Measurements from ENCODE around the gene ARHGAP18.
"Not testable (repeated sequence)": the region's sequence is repeated elsewhere in the genome, so short reads cannot be mapped to it uniquely, and the experiment has no call there.

ARHGAP18 gene

DNA sequence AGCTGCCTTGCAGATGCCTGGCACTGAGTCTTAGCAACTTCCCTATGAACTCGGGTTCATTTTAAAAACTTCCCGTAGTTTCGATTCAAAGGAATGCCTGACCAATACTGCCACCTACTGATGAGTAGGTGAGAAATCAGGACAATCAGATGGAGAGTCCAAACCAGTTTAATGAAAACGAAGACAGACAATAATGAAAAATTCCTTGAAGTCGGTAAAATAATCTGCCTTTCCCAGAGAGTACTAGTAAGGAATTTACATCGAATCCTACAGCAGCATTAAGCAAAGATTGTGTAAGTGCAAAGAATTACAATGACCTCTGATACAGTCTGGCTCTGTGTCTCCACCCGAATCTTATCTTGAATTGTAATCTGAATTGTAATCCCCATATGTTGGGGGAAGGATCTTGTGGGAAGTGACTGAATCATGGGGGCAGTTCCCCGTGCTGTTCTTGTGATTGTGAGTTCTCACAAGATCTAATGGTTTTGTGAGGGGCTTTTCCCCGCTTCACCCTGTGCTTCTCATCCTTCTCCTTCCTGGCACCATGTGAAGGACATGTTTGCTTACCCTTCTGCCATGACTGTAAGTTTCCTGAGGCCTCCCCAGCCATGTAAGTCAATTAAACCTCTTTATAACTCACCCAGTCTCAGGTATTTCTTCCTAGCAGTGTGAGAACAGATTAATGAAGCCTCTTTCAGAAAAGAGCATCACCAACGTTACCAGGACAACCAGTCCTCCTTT is 134.4 kb downstream of the ARHGAP18 start:
- DNase-seq: no peak

DNA sequence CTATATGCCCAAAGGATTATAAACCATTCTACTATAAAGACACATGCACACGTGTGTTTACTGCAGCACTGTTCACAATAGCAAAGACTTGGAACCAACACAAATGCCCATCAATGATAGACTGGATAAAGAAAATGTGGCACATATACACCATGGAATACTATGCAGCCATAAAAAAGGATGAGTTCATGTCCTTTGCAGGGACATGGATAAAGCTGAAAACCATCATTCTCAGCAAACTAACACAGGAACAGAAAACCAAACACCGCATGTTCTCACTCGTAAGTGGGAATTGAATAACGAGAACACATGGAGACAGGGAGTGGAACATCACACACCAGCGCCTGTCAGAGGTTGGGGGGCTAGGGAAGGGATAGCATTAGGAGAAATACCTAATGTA is 135.4 kb downstream of the ARHGAP18 start:
- not testable (repeated sequence) for DNase-seq

DNA sequence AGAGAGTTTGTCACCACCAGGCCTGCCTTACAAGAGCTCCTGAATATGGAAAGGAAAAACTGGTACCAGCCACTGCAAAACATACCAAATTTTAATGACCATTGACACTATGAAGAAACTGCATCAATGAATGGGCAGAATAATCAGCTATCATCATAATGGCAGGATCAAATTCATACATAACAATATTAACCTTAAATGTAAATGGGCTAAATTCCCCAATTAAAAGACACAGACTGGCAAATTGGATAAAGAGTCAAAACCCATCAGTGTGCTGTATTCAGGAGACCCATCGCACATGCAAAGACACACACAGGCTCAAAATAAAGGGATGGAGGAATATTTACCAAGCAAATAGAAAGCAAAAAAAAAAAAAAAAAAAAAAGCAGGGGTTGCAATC is 139.0 kb downstream of the ARHGAP18 start:
- DNase-seq: not testable (repeated sequence)

DNA sequence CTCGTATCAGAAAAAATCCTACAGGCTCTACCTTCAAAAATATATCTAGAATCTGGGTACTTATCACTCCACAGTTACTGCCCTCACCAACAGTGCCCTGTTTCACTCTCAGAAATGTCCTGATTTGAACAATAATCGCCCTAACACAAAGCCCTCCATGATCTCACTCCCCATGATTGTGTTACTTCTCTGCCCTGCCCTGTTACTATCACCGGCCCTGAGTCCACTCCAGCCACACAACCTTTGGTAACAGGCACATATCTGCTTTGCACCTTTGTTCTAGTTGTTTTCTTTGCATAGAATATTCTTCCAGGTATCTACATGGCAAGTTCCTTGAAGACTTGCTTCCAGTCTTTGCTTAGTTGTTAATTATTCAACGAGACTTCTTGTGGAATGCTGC is 142.0 kb downstream of the ARHGAP18 start:
- no peak for DNase-seq

DNA sequence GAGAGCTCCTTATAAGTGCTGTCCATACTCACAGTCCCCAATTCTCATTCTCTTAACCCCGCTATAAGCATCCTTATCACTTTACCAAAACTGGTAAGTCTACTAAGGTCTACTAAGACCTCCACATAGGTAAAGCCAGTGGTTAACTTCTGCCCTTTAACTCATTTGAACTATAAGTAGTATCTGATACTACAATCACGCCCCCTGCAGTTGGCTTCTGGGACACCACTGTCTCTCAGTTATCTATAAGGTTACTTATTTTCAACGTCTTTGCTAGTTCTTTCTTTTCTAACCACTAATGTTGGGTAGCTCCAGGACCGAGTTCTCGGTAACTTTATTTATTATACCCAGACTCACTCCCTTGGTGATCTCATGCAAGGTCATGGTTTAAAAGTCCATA is 142.6 kb downstream of the ARHGAP18 start:
- peak; percentile 4 for DNase-seq

DNA sequence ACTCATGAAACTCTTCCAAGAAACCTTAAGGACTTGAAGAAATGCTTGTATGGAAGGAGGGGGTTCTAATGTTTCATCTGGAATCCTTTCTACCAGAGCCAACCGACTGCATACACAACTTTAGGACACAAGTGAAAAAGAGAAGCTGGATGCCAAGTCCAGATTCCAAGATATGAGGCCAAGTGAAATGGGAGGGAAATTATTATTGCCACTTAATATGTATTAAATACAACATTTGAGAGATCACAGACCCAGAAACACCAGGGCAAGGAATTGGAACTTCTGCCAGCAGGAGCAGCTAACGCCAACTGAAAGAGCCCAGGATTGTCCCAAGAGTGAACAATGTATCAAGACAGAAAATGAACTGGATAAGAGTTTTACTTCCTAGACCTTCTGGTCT is 144.2 kb downstream of the ARHGAP18 start:
- no peak for DNase-seq

DNA sequence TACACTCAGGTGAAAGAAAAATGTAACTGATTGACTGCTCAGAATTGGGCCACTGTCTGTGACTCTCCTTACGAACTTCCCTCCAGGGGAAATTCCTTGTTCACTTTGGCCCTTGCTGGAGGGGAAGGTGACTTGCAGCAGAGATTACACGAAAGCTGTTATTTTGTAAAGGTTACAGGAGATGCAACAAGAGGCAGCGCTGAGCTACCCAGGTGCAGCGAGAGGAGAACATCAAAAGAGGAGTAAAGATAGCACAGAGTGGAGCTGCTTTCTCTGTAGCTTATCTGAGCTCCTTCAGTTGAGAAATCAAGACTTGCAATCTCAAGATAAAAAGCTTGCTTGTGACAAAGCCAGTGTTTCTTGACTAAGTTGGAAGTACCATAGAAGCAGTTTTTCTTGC is 144.6 kb downstream of the ARHGAP18 start:
- DNase-seq: no peak

DNA sequence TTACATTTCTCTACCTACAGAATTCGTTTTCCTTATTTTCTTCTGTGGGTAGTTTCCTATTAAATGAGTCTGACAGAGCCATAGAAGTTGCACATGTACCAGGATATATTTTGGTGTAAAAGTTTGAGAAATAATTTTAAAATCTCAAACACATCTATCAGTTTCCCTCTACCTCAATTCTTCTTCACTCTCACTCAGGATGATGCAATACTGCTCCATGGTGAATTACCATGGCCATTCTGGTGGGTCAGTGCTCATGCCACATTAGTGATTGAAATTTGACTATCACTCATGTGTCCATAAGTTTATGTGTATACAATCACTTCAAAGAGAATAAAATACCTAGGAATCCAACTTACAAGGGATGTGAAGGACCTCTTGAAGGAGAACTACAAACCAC is 151.7 kb downstream of the ARHGAP18 start:
- DNase-seq: no peak

DNA sequence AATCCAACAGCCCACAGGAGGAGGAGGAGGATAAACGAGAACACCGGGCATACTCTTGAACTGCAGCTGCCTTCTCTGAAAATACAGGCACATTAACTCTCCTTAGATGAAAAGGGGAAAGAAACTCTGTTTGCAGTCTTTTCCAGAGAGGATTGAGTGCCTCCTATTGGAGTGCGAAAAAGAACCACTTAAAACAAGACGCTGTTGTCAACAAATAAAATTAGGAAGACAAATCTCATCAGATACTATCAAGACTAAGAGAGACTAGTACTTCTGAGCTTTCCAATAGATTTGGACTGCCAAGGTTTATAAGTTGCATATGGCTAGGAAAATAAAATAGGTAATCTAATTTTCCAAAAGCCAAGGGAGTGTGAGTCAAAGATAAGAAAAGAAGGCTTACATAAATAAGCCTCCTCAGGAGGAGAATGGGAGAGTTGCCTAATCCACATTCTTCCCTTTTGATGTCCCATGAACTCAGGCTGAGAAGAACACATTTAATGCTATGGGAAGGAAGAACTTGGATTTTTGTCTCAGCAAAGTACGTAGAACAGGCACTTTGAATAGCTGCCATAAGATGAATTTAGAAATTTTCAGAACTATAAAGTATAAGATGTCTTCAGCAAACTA is 154.7 kb downstream of the ARHGAP18 start:
- DNase-seq: no peak

DNA sequence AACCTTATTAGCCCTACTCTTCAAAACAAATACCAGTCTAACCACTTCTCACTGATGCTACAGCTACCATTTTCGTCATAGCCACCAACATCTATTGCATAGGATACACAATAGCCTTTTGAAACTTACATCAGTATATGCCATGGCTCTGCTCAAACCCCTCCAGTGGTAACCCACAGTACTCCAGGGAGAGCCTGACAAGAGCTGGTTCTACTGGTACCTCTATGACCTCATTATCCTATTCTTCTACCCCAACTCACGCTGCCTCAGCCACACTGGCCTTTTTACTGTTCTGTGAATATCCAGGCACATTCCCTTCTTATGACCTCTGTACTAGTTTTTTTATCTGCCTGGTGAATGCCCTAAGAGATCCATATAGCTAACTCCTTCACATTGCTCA is 157.6 kb downstream of the ARHGAP18 start:
- DNase-seq: no peak

DNA sequence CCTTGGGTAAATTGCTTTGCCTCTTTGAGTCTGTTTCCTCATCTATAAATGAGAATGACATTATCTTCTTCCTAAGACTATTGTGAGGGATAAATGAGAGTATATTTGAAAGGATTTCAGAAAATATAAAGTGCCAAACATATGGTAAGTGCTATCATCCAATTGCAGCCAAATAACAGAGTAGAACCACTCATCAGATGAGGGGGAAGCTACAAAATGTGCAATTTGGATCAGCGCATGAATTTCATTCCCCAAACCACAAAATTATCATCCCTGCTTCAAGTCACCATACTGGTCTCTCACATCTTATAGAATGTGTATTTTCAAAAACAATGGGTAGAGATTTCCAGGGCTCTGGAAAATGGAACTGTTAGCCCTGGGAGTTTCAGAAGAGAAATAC is 158.5 kb downstream of the ARHGAP18 start:
- DNase-seq: no peak

DNA sequence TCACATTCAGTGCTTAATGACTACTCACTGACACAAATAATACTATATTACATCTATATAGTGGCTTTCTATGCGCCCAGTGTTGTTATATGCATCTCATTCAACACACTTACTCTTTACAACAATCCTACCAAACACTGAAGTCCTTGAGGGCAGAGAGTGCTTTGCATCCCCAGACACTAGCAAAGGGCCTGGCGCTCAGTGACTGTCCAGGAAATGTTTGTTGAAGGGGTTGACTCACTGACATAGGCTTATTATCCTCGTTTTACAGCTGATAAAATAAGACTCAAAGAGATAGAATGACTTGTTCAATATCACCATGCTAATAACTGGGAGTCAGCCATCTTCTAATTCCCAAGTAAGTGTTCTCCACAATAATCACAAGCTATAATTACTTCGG is 163.3 kb downstream of the ARHGAP18 start:
- DNase-seq: no peak

DNA sequence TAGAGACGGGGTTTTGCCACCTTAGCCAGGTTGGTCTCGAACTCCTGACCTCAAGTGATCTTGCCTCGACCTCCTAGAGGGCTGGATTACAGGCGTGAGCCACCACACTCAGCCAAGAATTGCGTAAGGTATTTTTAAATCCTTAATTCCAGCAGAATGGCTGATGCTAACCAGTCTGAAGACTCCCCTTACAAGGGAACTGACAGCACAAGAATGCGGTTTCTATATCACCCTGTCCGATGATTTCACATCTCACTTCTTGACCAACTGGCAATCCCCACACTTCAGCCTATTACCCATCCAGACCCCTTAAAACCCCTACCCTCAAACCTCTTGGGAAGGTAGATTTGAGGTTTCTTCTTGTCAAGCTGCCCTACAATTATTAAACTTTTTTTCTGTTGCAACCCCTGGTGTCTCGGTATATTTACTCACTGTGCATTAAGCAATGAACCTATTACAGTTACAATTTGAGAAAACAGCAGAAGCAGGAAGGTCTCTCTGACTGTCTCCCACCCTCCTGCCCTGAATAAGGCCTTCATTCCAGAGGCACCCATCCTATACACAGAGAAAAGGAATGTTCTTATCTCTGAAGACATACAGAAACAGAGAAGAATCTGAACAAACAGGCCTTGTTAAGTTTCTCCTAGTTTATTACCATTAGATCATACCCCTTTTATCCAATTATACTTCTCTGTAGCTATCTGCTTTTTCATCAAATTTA is 164.9 kb downstream of the ARHGAP18 start:
- no peak for DNase-seq

DNA sequence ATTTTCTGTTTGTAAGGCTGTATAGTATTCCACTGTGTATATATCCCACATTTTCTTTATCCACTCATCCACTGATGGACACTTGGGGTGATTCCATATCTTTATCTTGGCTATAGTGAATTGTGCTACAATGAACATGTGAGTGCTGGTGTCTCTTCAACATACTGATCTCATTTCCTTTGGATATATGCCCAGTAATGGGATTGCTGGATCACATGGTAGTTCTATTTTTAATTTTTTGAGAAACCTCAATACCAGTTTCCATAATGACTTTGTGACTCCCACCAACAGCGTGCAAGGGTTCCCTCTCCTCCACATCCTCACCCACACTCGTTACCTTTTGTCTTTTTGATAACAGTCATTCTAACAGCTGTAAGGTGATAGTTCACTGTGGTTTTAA is 166.0 kb downstream of the ARHGAP18 start:
- no peak for DNase-seq

DNA sequence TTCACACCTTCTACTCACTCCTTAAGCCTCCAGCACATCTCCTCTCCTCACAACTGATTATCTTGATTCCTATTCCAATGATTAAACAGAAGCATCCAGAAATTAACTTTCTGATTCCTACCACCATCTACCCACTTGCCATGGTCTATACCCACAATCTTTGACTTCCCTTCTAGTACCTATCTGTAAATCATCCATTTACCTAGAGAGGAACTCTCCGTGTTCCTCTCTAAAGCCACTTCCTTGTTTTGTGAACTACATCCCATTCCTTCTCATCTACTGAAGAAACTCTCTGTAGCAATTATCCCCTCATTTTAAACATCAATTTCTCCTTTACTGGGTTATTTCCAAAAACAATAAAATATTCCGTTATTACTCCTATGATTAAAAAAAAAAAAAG is 167.3 kb downstream of the ARHGAP18 start:
- no peak for DNase-seq

DNA sequence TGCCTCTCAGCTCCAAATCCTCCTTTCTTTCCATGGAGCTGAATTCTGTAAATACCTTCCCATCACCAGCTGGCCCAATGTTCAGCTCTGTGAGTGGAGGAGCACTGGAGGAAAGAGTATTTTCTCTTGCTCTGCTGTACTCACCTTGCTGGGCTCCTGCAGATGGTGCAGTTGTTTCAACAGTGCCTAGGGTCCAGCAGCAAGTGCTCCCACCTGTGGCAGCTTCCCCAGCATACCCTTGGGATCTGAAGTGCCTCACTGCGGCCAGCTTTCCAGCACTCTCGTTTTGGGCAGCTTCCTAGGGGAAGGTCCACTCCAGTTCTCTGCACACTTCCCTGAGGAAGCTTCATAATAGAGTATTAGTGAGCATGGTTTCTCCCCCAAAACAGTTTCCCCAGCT is 170.9 kb downstream of the ARHGAP18 start:
- DNase-seq: no peak

DNA sequence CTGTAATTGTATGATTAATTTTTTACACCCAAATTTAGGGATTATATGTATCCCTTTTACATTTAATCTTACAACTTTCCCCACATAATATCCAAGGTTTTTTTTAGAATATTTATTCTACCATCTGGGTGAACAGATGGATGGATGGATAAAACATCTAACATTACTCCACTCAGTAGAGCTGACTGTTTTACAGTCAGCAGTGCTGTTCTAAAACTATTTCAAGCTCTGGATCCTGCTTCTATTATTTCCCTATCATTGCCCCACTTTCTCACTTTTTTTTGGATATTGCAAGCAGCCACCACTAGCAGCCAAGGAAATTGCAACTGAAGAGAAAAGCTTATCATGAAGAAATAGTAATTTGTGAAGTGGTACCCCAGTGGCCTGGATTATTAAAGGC is 173.7 kb downstream of the ARHGAP18 start:
- DNase-seq: no peak

DNA sequence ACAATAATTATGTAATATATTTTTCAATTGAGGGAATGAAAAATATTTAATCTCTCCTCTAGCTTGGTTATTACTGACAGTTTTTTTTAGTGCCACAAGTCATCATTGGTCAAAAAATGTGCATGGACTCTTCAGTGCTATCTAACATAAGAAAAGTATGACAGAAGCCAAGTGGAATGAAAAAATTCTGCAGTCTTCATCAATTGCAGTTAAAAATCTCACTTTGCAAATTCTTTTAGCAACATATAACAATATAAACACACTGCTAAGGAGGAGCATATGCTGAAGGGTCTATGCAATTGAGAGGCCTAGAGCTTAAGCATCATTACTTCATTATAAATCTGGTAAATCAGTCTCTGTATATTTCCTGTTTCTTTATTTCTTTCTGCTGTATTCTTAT is 175.1 kb downstream of the ARHGAP18 start:
- no peak for DNase-seq
